C4-2B (cell line): ENCODE data around the gene HSBP1L1.

Experiments used
- H3K27ac ChIP-seq: fragments of 450-650 bp; 2 replicates; pipeline ENCODE4 v1.5.1; 2017
- ZFX ChIP-seq: fragments of 450-650 bp; IDR thresholded peaks from 2 replicates; pipeline ENCODE4 v1.6.1; 2017
- TF ChIP-seq, protein P1 (sequence below): fragments of 450-650 bp; conservative IDR thresholded peaks from 2 replicates; pipeline ENCODE4 v1.5.1; 2017; ENCODE audit warnings: mild to moderate bottlenecking

The HSBP1L1 gene

GRCh38 chr18:79933765-79934164 is 30.7 kb upstream of the HSBP1L1 start:
- TF ChIP-seq ZFX = no peak
- TF ChIP-seq, protein P1, sequence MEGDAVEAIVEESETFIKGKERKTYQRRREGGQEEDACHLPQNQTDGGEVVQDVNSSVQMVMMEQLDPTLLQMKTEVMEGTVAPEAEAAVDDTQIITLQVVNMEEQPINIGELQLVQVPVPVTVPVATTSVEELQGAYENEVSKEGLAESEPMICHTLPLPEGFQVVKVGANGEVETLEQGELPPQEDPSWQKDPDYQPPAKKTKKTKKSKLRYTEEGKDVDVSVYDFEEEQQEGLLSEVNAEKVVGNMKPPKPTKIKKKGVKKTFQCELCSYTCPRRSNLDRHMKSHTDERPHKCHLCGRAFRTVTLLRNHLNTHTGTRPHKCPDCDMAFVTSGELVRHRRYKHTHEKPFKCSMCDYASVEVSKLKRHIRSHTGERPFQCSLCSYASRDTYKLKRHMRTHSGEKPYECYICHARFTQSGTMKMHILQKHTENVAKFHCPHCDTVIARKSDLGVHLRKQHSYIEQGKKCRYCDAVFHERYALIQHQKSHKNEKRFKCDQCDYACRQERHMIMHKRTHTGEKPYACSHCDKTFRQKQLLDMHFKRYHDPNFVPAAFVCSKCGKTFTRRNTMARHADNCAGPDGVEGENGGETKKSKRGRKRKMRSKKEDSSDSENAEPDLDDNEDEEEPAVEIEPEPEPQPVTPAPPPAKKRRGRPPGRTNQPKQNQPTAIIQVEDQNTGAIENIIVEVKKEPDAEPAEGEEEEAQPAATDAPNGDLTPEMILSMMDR = no peak
- H3K27ac ChIP-seq = no peak overlapping the region

DNA sequence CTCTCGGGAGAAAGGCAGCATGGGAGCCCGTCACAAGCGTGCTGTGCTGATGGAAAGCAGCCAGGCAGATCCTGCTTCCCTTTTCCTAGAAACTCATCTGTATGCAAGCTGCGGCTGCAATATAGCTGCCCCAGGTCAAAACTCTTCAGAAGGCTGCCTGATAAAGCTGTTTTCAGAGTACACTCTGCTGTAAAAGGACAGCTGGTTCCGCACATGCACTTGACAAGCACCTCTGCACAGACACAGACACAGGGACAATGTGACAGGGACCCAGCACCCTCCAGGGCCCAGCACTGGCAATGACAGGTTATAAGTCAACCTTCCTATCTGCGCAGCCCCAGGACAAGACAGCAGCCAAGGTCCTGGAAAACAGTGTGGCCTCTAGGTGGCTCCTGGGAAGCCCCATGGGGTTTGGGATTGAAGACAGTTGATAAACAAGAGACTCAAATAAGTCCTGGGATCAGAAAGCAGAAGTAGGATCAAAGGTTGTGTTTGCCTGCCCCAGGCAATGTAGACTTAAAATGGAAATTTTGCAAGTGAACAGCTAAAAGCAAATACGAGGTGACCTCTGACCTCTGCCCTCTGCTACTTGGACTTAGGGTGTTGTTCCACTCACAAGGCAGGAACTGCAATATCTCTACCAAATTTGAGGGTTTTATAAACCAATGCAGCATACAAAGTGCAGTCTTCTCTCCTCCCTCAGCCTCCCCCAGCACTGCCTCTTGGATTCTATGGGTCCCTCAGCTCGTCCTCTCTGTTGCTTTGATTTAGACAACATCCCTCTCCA is 29.9 kb upstream of the HSBP1L1 start:
- no peak for TF ChIP-seq ZFX
- TF ChIP-seq, protein P1 = no peak
- H3K27ac ChIP-seq = no peak overlapping the region

DNA sequence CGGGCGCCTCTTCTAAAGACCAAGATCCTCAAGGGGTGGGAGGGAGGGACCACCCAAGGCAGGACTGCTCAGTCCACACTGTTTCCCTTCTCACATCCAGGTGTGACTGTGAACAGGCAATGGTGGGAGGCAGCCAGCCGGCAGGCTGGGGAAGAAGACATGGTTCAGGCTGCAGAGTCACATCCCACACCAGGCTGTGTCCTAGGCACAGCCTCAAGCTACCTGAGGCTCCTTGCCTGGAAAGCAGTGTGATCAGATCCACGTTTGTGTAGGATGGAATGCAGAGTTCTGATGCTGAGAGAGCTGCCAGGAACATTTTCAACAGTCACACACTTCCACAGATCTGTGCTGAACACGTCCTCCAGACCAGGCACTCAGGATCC is 29.4 kb upstream of the HSBP1L1 start:
- TF ChIP-seq ZFX = no peak
- TF ChIP-seq, protein P1 = no peak
- H3K27ac ChIP-seq = no peak overlapping the region

- H3K27ac ChIP-seq = no peak overlapping the region
- TF ChIP-seq ZFX = no peak
- TF ChIP-seq, protein P1 = no peak
These were observed 28.9 kb upstream of the HSBP1L1 start for GRCh38 chr18:79935499-79935898.

DNA sequence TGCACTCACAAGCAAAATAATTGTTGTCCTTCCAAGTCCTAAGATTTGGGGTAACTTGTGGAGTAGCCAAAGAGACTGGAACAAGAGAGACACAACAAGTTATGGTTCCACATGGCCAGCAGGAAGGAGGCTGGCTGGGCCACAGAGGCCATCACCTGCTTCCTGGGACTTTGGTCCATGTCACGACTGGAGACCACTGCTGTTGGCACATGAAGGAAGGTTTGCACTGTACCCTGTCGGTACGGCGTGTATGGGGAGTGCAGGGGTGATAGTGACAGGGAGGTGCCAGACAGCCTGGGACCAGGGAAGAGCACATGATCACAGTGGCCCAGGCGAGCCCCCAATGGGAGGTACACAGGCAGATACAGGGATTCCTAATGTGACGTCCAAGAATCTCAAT is 28.5 kb upstream of the HSBP1L1 start:
- TF ChIP-seq, protein P1 = no peak
- TF ChIP-seq ZFX = no peak
- no peak overlapping the region for H3K27ac ChIP-seq

DNA sequence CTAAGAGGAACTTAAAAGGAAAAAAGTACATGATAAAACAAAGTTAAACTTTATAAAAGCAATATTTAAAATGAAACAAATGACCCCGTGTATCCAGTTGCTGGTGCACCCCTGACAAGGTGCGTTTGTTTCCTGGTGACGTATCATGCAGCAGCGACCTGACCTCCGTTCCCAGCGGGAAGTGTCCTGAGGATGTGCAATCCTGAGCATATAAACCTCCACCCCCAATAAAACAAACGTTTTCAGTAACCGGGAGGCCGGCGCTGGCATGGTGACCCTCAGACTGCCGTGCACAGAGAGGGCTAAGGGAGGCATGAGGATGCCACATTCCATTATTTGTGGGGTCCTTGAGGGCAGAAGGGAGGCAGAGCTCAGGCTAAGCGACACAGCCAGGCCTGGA is 27.8 kb upstream of the HSBP1L1 start:
- H3K27ac ChIP-seq = no peak overlapping the region

More for the DNA sequence above, 27.8 kb upstream of the HSBP1L1 start:
- TF ChIP-seq ZFX = no peak
- TF ChIP-seq, protein P1 = no peak
